K562 (cell line): ENCODE data around the gene METAP1D. TPM values are rescaled to one million over a fixed set of nuclear protein-coding genes. Genes with fewer than 3 reads are reported as not detected.

Experiments used
- COPS2 ChIP-seq: fragments of 450-650 bp; conservative IDR thresholded peaks from 2 replicates; pipeline ENCODE4 v1.6.1; 2016; ENCODE audit warnings: mild to moderate bottlenecking, moderate library complexity
- CSDE1 ChIP-seq, 2 experiments: fragments of 450-650 bp; IDR thresholded peaks; 2 replicates each; pipeline ENCODE4 v1.6.1; 2016; ENCODE audit warnings: mild to moderate bottlenecking in 1 of 2
- ELF4 ChIP-seq: fragments of 450-650 bp; formaldehyde crosslinking; IDR thresholded peaks from 2 replicates; pipeline ENCODE4 v1.4.0; 2022; ENCODE audit warnings: missing genetic modification characterization
- FOXA1 ChIP-seq: fragments of 450-650 bp; IDR thresholded peaks from 2 replicates; pipeline ENCODE4 v1.6.1; 2016; ENCODE audit warnings: mild to moderate bottlenecking, borderline replicate concordance
- FOXP1 ChIP-seq: sonication (generic); formaldehyde crosslinking; IDR thresholded peaks from 2 replicates; pipeline ENCODE4 v1.8.0; 2022; ENCODE audit warnings: mild to moderate bottlenecking, missing genetic modification reagents
- MYNN ChIP-seq, 2 experiments: sonication (generic); formaldehyde crosslinking in 1 of 2; IDR thresholded peaks; 2 replicates each; pipeline versions ENCODE4 v1.5.0 to v1.6.1; 2016 to 2020; ENCODE audit warnings: antibody characterized with exemption in 1 of 2, missing genetic modification reagents in 1 of 2
- NRF1 ChIP-seq, 2 experiments: fragments of 450-650 bp; IDR thresholded peaks in 1 of 2; conservative IDR thresholded peaks in 1 of 2; 2 replicates each; pipeline ENCODE4 v1.6.1; 2014; ENCODE audit warnings: mild to moderate bottlenecking in 2 of 2
- SP2 ChIP-seq: IDR thresholded peaks from 2 replicates; pipeline ENCODE4 v1.6.1; 2011; ENCODE audit warnings: mild to moderate bottlenecking, low read depth, low read length, moderate library complexity; ENCODE audit not compliant: poor library complexity, severe bottlenecking; ENCODE audit errors: extremely low read depth
- TAF1 ChIP-seq: IDR thresholded peaks from 2 replicates; pipeline ENCODE4 v1.6.1; 2011; ENCODE audit warnings: mild to moderate bottlenecking, low read length, moderate library complexity; ENCODE audit not compliant: insufficient read depth, control insufficient read depth, severe bottlenecking; ENCODE audit errors: extremely low read depth
- ZEB2 ChIP-seq: fragments of 450-650 bp; IDR thresholded peaks from 2 replicates; pipeline ENCODE4 v1.6.1; 2016
- ZNF124 ChIP-seq: sonication (generic); formaldehyde crosslinking; IDR thresholded peaks from 2 replicates; pipeline ENCODE4 v1.8.1; 2022; ENCODE audit warnings: missing genetic modification reagents
- ZNF23 ChIP-seq: fragments of 250-450 bp; sonication (Bioruptor Pico); IDR thresholded peaks from 2 replicates; pipeline ENCODE4 v1.4.0; 2020; ENCODE audit warnings: mild to moderate bottlenecking
- ZNF232 ChIP-seq: sonication (generic); formaldehyde crosslinking; IDR thresholded peaks from 2 replicates; pipeline ENCODE4 v1.8.0; 2022; ENCODE audit warnings: mild to moderate bottlenecking, missing genetic modification reagents
- ZNF764 ChIP-seq: fragments of 250-450 bp; sonication (Bioruptor Pico); IDR thresholded peaks from 2 replicates; pipeline ENCODE4 v1.4.0; 2020; ENCODE audit warnings: low read depth, mild to moderate bottlenecking, moderate library complexity
- polyA plus RNA-seq, 8 experiments: library from polyadenylated mRNA; depleted of rRNA in 4 of 8; stranded (reverse) in 5 of 8; unstranded in 3 of 8; fragments of >200 nt; fragmentation: Nextera tagmentation in 2 of 8; fragmentation: Illumina TruSeq in 1 of 8; extraction: Ambion mirVana in 2 of 8; extraction: Trizol in 1 of 8; gene quantifications; 2 replicates each; pipeline versions ENCODE4 v1.2.1 to v1.2.3, GENCODE V29; 2011 to 2014; ENCODE audit warnings: inconsistent platforms in 1 of 8, missing spikeins in 1 of 8
- total RNA-seq, 7 experiments: library from RNA; depleted of rRNA in 6 of 7; stranded (reverse); fragments of >200 nt in 6 of 7; fragmentation: Illumina TruSeq in 2 of 7; extraction: Trizol in 2 of 7; gene quantifications; 2 replicates each; pipeline versions ENCODE4 v1.2.1 to v1.2.3, GENCODE V29; 2011 to 2021; ENCODE audit warnings: low replicate concordance in 1 of 7
- TF ChIP-seq, protein P1 (sequence below): fragments of 450-650 bp; IDR thresholded peaks from one replicate; pipeline ENCODE4 v1.6.1; 2018; ENCODE audit warnings: mild to moderate bottlenecking, moderate library complexity; ENCODE audit not compliant: partially characterized antibody
- TF ChIP-seq, protein P2 (sequence below): fragments of 450-650 bp; IDR thresholded peaks from 2 replicates; pipeline ENCODE4 v1.7.0; 2016; ENCODE audit warnings: borderline replicate concordance
- TF ChIP-seq, protein P3 (sequence below): sonication (generic); formaldehyde crosslinking; IDR thresholded peaks from 2 replicates; pipeline ENCODE4 v1.8.1; 2023; ENCODE audit warnings: mild to moderate bottlenecking, missing genetic modification reagents, moderate library complexity
- TF ChIP-seq, protein P4 (sequence below): IDR thresholded peaks from 2 replicates; pipeline ENCODE4 v1.6.1; 2012; ENCODE audit warnings: low read depth, low read length, improper control_type of control experiment, borderline replicate concordance
- TF ChIP-seq, protein P5 (sequence below): fragments of 250-450 bp; sonication (Bioruptor Pico); IDR thresholded peaks from 2 replicates; pipeline ENCODE4 v1.5.0; 2021

Gene METAP1D
- total and polyA plus RNA-seq, 9 of the 15 experiments (the other 6 are each of a cell fraction or from before 2014, with no cell fraction given), result 8.0 to 23.4 (median 15.7) TPM

DNA sequence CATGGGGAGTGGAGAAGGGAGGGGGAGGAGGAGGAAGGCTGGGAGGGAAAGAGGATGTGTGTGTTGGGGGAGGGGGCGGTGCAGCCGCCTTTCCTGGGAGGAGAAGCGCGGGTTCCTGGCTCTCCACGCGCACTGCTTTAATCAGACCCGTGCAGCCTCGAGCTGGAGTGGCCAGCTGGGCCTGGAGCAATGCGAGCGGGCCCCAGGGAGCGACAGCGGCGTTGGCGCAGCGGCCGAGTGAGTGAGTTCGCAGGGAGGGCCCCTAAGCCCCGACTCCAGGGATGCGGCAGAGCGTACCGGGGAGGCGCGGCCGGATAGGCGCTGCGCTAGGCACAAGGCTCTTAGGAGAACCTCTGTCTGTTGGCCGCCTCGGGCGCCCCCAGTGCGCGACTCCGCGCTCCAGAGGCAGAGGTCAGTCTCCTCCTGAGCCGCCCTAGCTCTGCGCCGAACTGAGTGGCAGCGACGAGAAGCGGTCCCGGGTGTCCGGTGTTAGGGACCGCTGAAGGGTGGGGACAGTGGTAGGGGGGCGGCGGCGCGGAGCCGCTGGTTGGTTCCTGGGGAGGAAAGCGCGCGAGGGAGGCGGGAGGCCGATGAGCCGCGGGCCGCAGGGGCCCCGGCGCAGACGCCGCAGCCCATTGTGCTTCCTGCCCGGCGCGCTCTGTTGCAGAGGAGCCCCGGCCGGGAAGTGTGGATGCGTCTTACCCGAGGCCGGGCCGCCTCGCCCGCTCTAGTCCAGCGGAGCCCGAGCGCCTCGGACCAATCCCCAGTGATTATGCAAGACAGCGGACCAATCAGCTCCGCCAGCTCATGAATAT lies 85.1 kb downstream of the METAP1D start (continued):
- TF ChIP-seq, protein P1, sequence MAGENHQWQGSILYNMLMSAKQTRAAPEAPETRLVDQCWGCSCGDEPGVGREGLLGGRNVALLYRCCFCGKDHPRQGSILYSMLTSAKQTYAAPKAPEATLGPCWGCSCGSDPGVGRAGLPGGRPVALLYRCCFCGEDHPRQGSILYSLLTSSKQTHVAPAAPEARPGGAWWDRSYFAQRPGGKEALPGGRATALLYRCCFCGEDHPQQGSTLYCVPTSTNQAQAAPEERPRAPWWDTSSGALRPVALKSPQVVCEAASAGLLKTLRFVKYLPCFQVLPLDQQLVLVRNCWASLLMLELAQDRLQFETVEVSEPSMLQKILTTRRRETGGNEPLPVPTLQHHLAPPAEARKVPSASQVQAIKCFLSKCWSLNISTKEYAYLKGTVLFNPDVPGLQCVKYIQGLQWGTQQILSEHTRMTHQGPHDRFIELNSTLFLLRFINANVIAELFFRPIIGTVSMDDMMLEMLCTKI, result no peak
- TF ChIP-seq ZNF764 (CRISPR knock-in tag) (no peak; the same call in 1 of the 2 replicates), ZEB2 (no peak), ZNF124 (CRISPR knock-in tag) (no peak), MYNN (IDR thresholded peaks at IDR 0.05) (peak; percentile 6; the same call in 1 of the 2 replicates), MYNN (CRISPR knock-in tag; IDR thresholded peaks at IDR 0.05) (no peak), CSDE1 (IDR thresholded peaks at IDR 0.05) (no peak; a peak in 1 of 4 replicates), ELF4 (CRISPR knock-in tag) (no peak), SP2 (no peak), ZNF23 (no peak), NRF1 (conservative IDR thresholded peaks at IDR 0.05 in 1 of 2, IDR thresholded peaks at IDR 0.05 in 1 of 2) (peak; percentile 72 to 78), FOXP1 (CRISPR knock-in tag) (peak; percentile 23; the same call in 1 of the 2 replicates), FOXA1 (no peak), TAF1 (peak; percentile 89), ZNF232 (CRISPR knock-in tag) (no peak), COPS2 (no peak)
- TF ChIP-seq, protein P2, sequence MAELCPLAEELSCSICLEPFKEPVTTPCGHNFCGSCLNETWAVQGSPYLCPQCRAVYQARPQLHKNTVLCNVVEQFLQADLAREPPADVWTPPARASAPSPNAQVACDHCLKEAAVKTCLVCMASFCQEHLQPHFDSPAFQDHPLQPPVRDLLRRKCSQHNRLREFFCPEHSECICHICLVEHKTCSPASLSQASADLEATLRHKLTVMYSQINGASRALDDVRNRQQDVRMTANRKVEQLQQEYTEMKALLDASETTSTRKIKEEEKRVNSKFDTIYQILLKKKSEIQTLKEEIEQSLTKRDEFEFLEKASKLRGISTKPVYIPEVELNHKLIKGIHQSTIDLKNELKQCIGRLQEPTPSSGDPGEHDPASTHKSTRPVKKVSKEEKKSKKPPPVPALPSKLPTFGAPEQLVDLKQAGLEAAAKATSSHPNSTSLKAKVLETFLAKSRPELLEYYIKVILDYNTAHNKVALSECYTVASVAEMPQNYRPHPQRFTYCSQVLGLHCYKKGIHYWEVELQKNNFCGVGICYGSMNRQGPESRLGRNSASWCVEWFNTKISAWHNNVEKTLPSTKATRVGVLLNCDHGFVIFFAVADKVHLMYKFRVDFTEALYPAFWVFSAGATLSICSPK, result no peak
- TF ChIP-seq, protein P3, sequence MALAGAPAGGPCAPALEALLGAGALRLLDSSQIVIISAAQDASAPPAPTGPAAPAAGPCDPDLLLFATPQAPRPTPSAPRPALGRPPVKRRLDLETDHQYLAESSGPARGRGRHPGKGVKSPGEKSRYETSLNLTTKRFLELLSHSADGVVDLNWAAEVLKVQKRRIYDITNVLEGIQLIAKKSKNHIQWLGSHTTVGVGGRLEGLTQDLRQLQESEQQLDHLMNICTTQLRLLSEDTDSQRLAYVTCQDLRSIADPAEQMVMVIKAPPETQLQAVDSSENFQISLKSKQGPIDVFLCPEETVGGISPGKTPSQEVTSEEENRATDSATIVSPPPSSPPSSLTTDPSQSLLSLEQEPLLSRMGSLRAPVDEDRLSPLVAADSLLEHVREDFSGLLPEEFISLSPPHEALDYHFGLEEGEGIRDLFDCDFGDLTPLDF, result peak; percentile 55; the same call in 1 of the 2 replicates
- TF ChIP-seq, protein P4, sequence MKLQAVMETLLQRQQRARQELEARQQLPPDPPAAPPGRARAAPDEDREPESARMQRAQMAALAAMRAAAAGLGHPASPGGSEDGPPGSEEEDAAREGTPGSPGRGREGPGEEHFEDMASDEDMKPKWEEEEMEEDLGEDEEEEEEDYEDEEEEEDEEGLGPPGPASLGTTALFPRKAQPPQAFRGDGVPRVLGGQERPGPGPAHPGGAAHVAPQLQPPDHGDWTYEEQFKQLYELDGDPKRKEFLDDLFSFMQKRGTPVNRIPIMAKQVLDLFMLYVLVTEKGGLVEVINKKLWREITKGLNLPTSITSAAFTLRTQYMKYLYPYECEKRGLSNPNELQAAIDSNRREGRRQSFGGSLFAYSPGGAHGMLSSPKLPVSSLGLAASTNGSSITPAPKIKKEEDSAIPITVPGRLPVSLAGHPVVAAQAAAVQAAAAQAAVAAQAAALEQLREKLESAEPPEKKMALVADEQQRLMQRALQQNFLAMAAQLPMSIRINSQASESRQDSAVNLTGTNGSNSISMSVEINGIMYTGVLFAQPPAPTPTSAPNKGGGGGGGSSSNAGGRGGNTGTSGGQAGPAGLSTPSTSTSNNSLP, result no peak
- TF ChIP-seq, protein P5, sequence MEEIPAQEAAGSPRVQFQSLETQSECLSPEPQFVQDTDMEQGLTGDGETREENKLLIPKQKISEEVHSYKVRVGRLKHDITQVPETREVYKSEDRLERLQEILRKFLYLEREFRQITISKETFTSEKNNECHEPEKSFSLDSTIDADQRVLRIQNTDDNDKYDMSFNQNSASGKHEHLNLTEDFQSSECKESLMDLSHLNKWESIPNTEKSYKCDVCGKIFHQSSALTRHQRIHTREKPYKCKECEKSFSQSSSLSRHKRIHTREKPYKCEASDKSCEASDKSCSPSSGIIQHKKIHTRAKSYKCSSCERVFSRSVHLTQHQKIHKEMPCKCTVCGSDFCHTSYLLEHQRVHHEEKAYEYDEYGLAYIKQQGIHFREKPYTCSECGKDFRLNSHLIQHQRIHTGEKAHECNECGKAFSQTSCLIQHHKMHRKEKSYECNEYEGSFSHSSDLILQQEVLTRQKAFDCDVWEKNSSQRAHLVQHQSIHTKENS (CRISPR knock-in tag), result no peak
